ENCODE results near the gene CMIP.

CMIP gene

DNA sequence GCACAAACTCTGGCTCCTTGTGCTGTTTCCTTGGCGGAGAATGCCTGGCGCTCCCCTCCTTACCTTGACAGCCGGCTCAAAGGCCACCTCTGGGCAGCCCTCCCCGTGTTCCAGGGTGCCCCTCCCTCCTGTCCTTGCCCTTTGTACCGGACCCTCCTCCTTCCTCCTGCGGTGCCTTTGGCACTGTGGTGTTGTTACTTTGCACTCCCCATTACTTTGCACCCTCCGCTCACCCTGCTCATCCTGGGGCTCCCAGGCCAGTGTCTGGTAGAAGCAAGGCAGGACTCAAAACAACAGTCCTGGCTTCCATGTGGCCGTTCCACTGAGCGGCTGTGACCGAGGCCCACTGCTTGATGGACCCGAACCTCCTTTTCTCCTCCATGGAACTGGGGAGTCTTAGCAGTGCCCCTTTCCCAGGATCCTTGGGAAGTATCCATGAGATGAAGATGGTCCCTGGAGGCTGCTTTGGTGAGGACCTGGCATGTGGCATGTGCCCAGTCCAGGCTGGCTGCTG, 147.8 kb downstream of the CMIP start:
- no peak for DNase-seq

- no peak for DNase-seq
Observed at GRCh38 chr16:81593481-81593880, 148.9 kb downstream of the CMIP start.

GRCh38 chr16:81595629-81596292, 151.2 kb downstream of the CMIP start:
- DNase-seq, result no peak

- no peak for DNase-seq
Observed at GRCh38 chr16:81597079-81597658, 152.6 kb downstream of the CMIP start.

DNA sequence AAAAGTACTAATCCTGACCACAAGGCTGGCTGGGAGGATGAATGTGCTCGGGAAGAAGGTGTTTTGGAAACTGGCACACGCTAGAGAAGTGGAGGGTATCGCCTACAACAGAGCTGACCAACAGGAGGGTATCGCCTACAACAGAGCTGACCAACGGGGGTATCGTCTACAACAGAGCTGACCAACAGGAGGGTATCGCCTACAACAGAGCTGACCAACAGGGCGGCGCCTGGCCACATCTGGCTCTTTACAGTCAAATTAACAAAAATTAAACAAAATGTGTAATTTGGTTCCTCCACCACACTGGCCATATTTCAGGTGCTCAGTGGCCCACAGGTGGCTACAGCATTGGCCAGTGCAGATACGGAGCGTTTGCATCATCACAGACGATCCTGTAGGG, 153.5 kb downstream of the CMIP start:
- no peak for DNase-seq

- no peak for DNase-seq
Observed at GRCh38 chr16:81599034-81599744, 154.6 kb downstream of the CMIP start.

DNA sequence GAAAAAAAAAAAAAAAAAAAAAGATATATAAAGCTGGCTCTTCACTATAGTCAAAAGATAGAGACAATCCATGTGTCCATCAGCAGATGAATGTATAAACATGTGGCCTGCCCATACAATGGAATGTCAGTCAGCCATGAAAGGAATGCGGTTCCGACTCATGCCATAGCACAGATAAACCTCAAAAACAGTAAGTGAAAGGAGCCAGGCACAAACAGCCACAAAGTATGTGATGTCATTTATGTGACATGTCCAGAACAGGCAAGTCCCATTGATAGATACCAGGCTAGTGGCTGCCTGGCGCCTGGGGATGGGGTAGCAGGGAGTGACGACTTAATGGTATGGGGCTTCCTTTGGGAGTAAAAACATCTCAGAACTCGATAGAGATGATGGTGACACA, 155.7 kb downstream of the CMIP start:
- DNase-seq, result no peak

GRCh38 chr16:81601008-81601428, 156.4 kb downstream of the CMIP start:
- DNase-seq, result no peak

- DNase-seq, result no peak
Observed at GRCh38 chr16:81601601-81602255, 157.1 kb downstream of the CMIP start.

DNA sequence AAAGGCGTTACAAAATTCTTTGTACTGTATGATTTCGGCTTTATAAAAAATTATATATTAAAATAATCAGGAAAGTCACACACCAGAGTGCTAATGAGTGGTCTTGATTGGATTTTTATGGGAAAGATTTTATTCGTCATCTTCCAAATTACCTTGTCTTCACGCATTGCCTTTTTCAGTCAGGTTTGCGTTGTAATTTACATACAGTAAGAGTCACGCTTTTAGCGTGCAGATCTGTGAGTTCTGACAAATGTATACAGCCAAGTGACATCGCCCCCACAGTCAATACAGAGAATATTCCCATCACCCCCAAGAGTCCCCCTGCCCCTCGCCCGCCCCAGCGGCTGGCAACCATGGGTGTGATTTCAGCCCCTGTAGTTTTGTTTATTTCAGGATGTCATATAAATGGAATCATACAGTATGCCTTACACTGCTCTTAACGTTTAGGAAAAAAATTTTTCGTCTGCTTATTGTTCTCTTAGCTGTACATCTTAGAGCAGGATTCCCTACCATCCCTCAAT, 157.7 kb downstream of the CMIP start:
- no peak for DNase-seq

GRCh38 chr16:81602792-81603191, 158.2 kb downstream of the CMIP start:
- DNase-seq, result no peak

GRCh38 chr16:81604960-81605383, 160.4 kb downstream of the CMIP start:
- no peak for DNase-seq

DNA sequence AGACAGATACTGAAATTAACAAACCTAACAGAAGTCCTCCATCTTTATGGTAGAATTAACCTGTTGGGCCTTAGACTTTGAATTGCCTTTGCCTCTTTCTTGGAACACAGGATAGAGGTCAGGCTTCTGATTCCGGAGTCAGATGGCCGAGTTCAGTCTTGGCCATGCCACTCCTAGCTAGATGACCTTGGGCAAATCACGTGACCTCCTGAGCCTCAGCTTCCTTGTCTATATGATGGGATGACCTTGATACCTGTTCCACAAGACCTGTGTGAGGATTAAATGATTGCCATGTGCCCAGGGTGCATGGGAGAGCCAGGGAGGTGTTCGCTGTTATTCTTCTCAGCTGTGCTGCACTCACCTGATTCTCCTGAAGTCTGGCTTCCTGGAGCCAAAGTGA, 161.4 kb downstream of the CMIP start:
- no peak for DNase-seq

- no peak for DNase-seq
Observed at GRCh38 chr16:81607006-81607405, 162.4 kb downstream of the CMIP start.

DNA sequence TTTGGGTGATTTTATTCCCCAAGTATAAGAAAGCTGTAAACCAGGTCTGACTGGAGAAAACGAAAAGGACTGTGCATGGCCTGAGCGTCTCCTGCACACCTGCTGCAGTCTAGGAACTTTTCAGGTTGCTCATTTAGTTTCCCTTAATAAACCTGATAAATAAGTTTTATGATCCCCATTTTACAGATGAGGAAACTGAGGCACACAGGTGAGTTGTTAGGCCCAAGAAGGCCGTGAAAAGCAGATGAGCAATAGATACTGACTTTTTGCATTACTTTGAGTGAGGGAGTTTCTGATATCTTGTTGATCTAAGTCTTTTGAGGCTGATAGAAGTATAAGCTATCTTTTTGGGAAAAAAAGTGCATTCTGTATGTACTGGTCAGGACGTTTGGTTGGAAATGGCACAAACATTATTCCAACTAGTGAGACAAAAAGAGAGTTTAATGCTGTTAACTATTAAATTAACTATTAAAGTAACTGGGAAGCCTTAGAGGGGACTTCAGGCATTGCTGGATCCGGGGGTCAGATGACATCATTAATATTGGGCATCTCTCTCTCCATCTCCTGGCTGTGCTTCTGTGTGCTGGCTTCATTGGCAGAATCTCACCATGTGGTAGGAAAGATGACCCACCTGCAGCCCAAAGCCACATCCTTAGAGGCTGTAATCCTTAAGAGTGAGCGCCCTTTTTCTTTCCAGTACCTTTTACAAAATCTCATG, 163.4 kb downstream of the CMIP start:
- no peak for DNase-seq

GRCh38 chr16:81608523-81609209, 164.1 kb downstream of the CMIP start:
- no peak for DNase-seq

GRCh38 chr16:81609323-81609892, 164.8 kb downstream of the CMIP start:
- DNase-seq, result no peak

GRCh38 chr16:81610144-81610842, 165.7 kb downstream of the CMIP start:
- no peak for DNase-seq

- no peak for DNase-seq
Observed at GRCh38 chr16:81610936-81611335, 166.3 kb downstream of the CMIP start.

GRCh38 chr16:81611721-81612120, 167.1 kb downstream of the CMIP start:
- no peak for DNase-seq

All from activated CD4-positive, CD25-positive, alpha-beta regulatory T cell treated with anti-CD3 and anti-CD28 coated beads, Interleukin-2, amount 50 U/mL, for 72 hours (primary cell).